OCI-LY7 (cell line): Measurements from ENCODE around the gene CHTF8.

Source experiments
- EZH2phosphoT487 ChIP-seq: fragments of 200-600 bp; sonication (generic); IDR thresholded peaks from 2 replicates; pipeline ENCODE4 v1.6.1; 2018; ENCODE audit warnings: low read depth, borderline replicate concordance, mild to moderate bottlenecking, mixed run types, antibody characterized with exemption, low read length, moderate library complexity, mixed read lengths
- TF ChIP-seq, protein P1 (sequence below): fragments of 200-600 bp; sonication (generic); conservative IDR thresholded peaks from 2 replicates; pipeline ENCODE4 v1.5.1; 2014; ENCODE audit warnings: mild to moderate bottlenecking, antibody characterized with exemption, low read length, moderate library complexity, mixed read lengths

DNA sequence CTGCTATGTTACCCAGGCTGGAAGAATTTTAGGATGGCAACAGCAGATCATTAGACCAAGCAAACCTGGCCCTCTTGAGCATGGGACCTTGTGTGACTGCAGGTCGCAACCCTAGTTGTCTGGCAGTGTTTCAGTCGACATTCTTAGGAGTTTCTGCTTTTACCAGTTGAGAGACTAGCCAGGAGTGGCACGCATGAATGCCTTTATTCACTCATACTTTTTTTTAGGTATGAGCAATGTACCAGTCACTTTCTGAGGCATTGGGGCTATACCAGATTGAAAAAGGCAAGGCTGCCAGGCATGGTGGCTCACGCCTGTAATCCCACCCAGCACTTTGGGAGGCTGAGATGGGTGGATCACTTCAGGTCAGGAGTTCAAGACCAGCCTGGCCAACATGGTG, 55.1 kb downstream of the CHTF8 start:
- TF ChIP-seq, protein P1, sequence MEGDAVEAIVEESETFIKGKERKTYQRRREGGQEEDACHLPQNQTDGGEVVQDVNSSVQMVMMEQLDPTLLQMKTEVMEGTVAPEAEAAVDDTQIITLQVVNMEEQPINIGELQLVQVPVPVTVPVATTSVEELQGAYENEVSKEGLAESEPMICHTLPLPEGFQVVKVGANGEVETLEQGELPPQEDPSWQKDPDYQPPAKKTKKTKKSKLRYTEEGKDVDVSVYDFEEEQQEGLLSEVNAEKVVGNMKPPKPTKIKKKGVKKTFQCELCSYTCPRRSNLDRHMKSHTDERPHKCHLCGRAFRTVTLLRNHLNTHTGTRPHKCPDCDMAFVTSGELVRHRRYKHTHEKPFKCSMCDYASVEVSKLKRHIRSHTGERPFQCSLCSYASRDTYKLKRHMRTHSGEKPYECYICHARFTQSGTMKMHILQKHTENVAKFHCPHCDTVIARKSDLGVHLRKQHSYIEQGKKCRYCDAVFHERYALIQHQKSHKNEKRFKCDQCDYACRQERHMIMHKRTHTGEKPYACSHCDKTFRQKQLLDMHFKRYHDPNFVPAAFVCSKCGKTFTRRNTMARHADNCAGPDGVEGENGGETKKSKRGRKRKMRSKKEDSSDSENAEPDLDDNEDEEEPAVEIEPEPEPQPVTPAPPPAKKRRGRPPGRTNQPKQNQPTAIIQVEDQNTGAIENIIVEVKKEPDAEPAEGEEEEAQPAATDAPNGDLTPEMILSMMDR: no peak
- no peak for TF ChIP-seq EZH2phosphoT487
